Measurements from ENCODE around the gene FAM216B.

The FAM216B gene

DNA sequence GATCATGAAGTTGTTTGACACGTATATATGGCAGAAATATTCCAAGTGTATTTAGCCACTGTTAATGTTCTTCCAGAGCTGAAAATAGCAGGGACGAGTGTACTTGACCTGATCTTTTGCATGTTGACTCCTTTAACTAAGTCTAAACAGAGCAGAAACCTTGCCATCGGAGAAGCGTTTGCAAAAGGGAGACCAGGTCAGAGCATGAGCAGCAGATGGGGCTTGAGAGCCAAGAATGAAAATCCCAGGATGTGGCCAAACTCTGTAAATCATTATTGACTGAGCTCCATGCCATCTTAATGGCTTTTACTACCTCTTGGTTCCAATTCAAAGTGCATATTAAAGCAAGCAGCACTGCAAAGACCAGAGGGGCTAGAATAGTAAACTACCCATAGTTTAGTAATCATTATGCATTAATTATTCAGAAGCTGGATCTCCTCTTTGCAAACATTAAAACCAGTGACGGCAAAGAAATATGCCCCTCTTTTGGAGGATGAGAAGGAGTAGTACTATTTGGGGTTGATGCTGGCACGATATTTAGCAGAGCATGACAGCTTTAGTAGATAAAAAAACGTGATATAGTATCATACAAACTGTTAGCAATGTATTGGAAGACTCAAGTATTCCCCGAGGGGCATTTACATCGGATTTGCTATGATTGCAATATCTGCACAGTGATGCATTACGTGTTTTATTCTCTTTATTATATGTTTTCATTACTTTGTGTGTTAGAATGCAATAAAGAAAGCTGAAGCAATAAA, 55.7 kb downstream of the FAM216B start:
- no peak for DNase-seq

Measured in C1 segment of cervical spinal cord (tissue), 14 donors.